ENCODE data around the gene TPD52L2. TPM values are rescaled to one million over a fixed set of nuclear protein-coding genes. Genes with fewer than 3 reads are reported as not detected.
A peak's percentile ranks its signal among the peaks of the same experiment; 100 is the strongest.

Gene TPD52L2
- total RNA-seq, 1 experiment from 2014 or later = 175 TPM

- no peak overlapping the region for H3K27ac Mint-ChIP-seq (ENCODE audit: low read depth, unreplicated experiment)
- DNase-seq (ENCODE audit: unreplicated experiment) = no peak
- ChIA-PET CTCF (no interaction called here), POLR2A (no interaction called here)
- no TSS peak for BruUV-seq (replicated peaks)
- peak overlapping the region; percentile 33 for H3K4me3 Mint-ChIP-seq (ENCODE audit: unreplicated experiment)
- intact Hi-C loops (cut with micrococcal nuclease) = no loop called here
- H3K4me1 Mint-ChIP-seq (ENCODE audit: insufficient read depth, unreplicated experiment) = peaks cover 5% of the 10 kb centered on the region
- no peak for TF ChIP-seq CTCF (IDR thresholded peaks at IDR 0.05; ENCODE audit: unreplicated experiment)
- no peaks in the 10 kb centered on the region for H3K36me3 Mint-ChIP-seq (ENCODE audit: insufficient read depth, unreplicated experiment)
- no peaks in the 10 kb centered on the region for H3K9me3 Mint-ChIP-seq (ENCODE audit: unreplicated experiment)
- H3K27me3 Mint-ChIP-seq (ENCODE audit: insufficient read depth, unreplicated experiment) = peaks cover 19% of the 10 kb centered on the region
Observed at GRCh38 chr20:63831993-63832686, 32.9 kb upstream of the TPD52L2 start.

GRCh38 chr20:63833776-63834490 lies 31.1 kb upstream of the TPD52L2 start:
- Mint-ChIP-seq H3K27me3 (ENCODE audit: insufficient read depth, unreplicated experiment) (peaks cover 16% of the 10 kb centered on the region), H3K27ac (ENCODE audit: low read depth, unreplicated experiment) (no peak overlapping the region), H3K9me3 (ENCODE audit: unreplicated experiment) (no peaks in the 10 kb centered on the region), H3K4me3 (ENCODE audit: unreplicated experiment) (no peak overlapping the region), H3K4me1 (ENCODE audit: insufficient read depth, unreplicated experiment) (peaks cover 5% of the 10 kb centered on the region), H3K36me3 (ENCODE audit: insufficient read depth, unreplicated experiment) (no peaks in the 10 kb centered on the region)
- TF ChIP-seq CTCF (IDR thresholded peaks at IDR 0.05; ENCODE audit: unreplicated experiment) = no peak
- DNase-seq (ENCODE audit: unreplicated experiment) = no peak
- POLR2A ChIA-PET = interaction anchor here (0.9 to 1.5 kb wide), 4 partner anchors 29 to 151 kb away, joined by 4 to 13 read pairs (median 4); partner anchors contain the start of genes ARFRP1, TPD52L2 and ZGPAT
- BruUV-seq (replicated peaks) = no TSS peak
- intact Hi-C loops (cut with micrococcal nuclease) = no loop called here
- CTCF ChIA-PET = interaction anchor here (0.6 kb wide), 1 partner anchor 34 kb away, joined by 3 read pairs; no protein-coding TSS in a partner anchor

GRCh38 chr20:63834491-63834880 lies 30.6 kb upstream of the TPD52L2 start:
- TF ChIP-seq CTCF (IDR thresholded peaks at IDR 0.05; ENCODE audit: unreplicated experiment) = no peak
- Mint-ChIP-seq H3K4me3 (ENCODE audit: unreplicated experiment) (peak overlapping the region; percentile 44), H3K36me3 (ENCODE audit: insufficient read depth, unreplicated experiment) (no peaks in the 10 kb centered on the region), H3K4me1 (ENCODE audit: insufficient read depth, unreplicated experiment) (peaks cover 5% of the 10 kb centered on the region), H3K27me3 (ENCODE audit: insufficient read depth, unreplicated experiment) (peaks cover 10% of the 10 kb centered on the region), H3K27ac (ENCODE audit: low read depth, unreplicated experiment) (no peak overlapping the region), H3K9me3 (ENCODE audit: unreplicated experiment) (no peaks in the 10 kb centered on the region)
- intact Hi-C loops (cut with micrococcal nuclease) = no loop called here
- POLR2A ChIA-PET = interaction anchor here (0.6 to 1.5 kb wide), 6 partner anchors 17 to 152 kb away, joined by 3 to 13 read pairs (median 4); partner anchors contain the start of genes ARFRP1, TPD52L2 and ZGPAT
- no peak for DNase-seq (ENCODE audit: unreplicated experiment)
- no TSS peak for BruUV-seq (replicated peaks)
- CTCF ChIA-PET = no interaction called here
